ENCODE measurements around the gene EMSY.

The EMSY gene

DNA sequence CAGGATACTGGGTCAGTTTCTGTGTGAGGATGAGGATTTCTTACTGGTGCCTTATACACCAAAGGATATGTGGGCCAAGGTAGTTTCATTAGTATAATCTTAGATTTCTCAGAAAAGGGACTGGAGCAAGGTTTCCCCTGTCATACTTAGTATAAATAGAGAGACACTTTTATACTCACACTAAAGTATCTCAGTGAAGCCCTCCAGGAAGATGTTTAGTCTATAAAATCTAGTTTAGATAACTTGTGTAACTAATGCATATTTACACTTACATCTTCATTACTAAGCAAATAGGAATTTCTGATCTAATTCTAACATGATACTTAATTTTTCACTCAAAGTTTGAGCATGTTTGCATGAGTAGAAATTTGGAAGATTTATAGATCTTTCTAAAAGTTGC is 11.1 kb downstream of the EMSY start:
- no peak for DNase-seq (ENCODE audit: low spot score)
- no peak overlapping the region for H3K27ac ChIP-seq
- H3K4me3 ChIP-seq, result no peak overlapping the region
- TF ChIP-seq, protein P1, sequence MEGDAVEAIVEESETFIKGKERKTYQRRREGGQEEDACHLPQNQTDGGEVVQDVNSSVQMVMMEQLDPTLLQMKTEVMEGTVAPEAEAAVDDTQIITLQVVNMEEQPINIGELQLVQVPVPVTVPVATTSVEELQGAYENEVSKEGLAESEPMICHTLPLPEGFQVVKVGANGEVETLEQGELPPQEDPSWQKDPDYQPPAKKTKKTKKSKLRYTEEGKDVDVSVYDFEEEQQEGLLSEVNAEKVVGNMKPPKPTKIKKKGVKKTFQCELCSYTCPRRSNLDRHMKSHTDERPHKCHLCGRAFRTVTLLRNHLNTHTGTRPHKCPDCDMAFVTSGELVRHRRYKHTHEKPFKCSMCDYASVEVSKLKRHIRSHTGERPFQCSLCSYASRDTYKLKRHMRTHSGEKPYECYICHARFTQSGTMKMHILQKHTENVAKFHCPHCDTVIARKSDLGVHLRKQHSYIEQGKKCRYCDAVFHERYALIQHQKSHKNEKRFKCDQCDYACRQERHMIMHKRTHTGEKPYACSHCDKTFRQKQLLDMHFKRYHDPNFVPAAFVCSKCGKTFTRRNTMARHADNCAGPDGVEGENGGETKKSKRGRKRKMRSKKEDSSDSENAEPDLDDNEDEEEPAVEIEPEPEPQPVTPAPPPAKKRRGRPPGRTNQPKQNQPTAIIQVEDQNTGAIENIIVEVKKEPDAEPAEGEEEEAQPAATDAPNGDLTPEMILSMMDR (IDR thresholded peaks at IDR 0.05), result no peak

DNA sequence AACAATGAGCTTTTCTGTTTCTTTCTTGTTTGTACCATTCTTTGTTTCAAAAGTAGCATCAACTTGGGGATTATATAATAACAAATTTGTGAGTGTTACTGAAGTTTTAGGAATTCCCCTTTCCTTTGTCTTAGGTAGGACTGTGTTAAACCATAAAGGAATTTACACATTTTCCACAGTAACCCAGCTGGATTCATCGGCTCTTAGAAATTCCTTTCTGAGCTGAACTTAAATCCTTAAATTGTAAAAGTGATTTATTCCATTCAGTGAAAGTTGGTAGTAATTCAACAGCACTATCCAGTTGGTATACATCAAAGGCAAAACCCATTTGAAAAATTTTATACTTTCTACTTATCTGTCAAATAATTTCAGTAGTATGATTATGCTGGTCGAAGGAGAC is 11.8 kb downstream of the EMSY start:
- TF ChIP-seq, protein P1 (IDR thresholded peaks at IDR 0.05), result no peak
- no peak overlapping the region for H3K4me3 ChIP-seq
- H3K27ac ChIP-seq, result no peak overlapping the region
- DNase-seq (ENCODE audit: low spot score), result no peak

DNA sequence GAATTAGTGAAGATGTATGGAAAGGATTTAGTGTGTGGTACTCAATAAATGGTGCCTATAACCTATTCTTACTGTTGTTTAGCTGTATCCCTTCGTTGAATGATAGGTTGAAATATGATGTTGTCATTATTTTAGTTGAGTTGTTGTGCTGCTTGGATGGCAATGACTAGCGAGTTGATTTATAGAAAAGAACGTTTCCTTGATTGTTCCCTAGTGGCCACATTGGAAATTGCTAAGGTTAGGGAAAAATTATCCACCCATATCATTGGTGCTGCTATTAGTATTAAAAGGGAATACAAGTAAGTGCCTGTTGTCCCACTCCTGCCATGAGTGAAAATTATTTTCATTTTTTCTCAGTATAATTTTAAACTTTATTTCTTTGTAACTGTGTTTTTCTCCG is 14.5 kb downstream of the EMSY start:
- DNase-seq (ENCODE audit: low spot score), result no peak
- H3K27ac ChIP-seq, result no peak overlapping the region
- TF ChIP-seq, protein P1 (IDR thresholded peaks at IDR 0.05), result peak; percentile 32
- no peak overlapping the region for H3K4me3 ChIP-seq

DNA sequence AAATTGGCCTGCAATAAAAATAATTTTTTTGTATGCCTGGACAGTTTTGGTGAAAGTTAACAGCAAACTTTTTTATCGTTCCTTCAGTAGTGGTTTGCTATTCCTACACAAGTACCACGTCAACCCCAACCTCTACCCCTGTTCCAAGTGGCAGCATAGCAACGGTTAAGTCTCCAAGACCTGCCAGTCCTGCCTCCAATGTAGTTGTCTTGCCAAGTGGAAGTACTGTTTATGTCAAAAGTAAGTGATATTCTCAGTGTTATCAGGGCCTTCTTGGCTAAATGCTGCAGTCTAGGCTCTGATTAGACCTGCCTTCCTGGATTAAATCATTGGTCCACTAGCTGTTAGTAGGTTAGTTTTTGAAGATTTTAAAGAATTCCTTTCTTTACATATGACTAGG is 15.0 kb downstream of the EMSY start:
- TF ChIP-seq, protein P1 (IDR thresholded peaks at IDR 0.05), result no peak
- H3K27ac ChIP-seq, result no peak overlapping the region

DNA sequence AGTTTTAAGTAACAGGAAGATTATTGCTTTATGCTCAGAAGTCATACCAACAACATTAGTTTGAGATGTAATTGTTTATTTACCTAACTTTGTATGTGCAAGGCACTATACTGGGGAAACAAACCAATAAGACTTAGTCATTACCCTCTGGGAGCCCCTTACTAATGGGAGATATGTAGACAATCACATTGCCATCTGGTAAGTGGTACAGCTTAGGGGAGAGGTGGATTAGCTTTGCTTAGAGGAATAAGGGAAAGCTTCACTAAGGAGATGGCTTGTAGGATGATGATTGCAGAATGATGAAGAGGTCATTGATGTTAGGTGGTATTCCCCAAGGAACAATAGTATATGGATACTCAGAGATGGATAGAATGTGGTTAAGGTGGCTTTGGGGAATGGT is 17.5 kb downstream of the EMSY start:
- no peak overlapping the region for H3K4me3 ChIP-seq
- no peak overlapping the region for H3K27ac ChIP-seq
- TF ChIP-seq, protein P1 (IDR thresholded peaks at IDR 0.05), result no peak
- no peak for DNase-seq (ENCODE audit: low spot score)

More for the DNA sequence above, 15.0 kb downstream of the EMSY start:
- no peak overlapping the region for H3K4me3 ChIP-seq
- DNase-seq (ENCODE audit: low spot score), result no peak

DNA sequence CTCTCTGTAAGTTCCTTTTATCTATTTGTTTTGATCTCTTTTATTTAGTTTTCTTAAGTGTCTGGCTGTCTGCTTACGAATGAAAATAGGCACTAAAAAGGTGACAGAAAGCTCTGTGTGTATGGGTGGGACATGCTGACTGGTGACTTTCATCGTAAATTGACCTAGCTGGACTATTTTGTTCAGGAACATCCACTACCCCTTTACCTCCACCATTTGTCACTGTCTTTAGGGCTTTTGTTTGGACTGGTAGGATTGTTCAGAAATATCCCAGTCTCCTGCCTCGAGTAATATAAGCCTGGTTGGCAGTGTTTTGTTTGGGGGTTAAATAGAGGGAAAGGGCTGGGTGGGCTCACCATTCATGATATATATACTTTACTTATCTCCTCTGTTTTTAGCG is 20.9 kb downstream of the EMSY start:
- Histone ChIP-seq H3K27ac (no peak overlapping the region), H3K4me3 (no peak overlapping the region)
- TF ChIP-seq, protein P1 (IDR thresholded peaks at IDR 0.05), result no peak
- no peak for DNase-seq (ENCODE audit: low spot score)

DNA sequence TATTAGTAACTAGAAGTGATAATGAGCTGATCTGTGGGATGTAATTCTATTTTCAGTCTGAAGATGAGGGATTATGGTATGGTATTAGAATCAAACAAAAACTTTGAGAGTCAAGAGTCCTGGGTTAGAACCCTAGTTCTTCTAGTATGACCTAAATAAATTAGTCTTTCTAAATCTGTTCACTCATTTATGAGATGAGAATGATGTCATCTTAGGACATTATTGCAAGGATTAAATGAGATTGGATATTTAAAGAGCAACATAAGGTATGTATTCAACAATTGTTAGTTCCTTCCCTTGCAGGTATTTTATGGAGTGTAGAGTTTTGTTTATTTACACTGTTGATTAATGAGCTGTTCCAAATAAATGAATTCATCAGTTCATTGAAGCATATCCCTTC is 21.8 kb downstream of the EMSY start:
- DNase-seq (ENCODE audit: low spot score), result no peak
- Histone ChIP-seq H3K27ac (no peak overlapping the region), H3K4me3 (no peak overlapping the region)
- TF ChIP-seq, protein P1 (IDR thresholded peaks at IDR 0.05), result no peak

Data from coronary artery (tissue), 2 donors.